ENCODE results near the gene SLC15A2. TPM values are rescaled to one million over a fixed set of nuclear protein-coding genes. Genes with fewer than 3 reads are reported as not detected.

Gene SLC15A2
- total RNA-seq, 3 donors from 2014 or later, result 4.3 to 8.6 (median 4.5) TPM

DNA sequence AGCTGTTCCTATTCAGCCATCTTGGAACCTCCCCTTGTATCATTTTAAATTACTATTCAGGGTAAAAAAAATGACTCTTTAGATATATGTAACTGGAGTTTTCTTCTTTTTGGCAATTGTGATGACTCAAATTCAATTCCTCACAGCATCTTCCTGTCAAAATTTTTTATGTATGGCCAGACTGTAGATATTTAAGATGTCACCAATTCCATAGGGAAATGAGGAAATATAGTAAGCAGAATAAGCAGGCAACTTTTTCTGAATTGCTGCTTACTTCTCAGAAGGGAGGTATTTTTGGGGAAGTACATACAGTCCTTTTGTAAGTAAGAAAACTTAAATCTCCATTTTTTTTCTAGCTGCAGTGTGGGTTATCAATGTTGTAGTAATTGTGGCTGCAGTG lies 30.4 kb upstream of the SLC15A2 start:
- intact Hi-C loops (cut with DNase I, micrococcal nuclease), result no loop called here
- no peaks in the 10 kb centered on the region for H3K9me3 ChIP-seq
- DNase-seq (no peak), ATAC-seq (no peak)
- no peaks in the 10 kb centered on the region for H3K36me3 ChIP-seq (ENCODE audit: low read depth)
- H3K4me3 ChIP-seq, result no peak overlapping the region
- H3K4me1 ChIP-seq (ENCODE audit: low read depth), result no peaks in the 10 kb centered on the region
- TF ChIP-seq, protein P1, sequence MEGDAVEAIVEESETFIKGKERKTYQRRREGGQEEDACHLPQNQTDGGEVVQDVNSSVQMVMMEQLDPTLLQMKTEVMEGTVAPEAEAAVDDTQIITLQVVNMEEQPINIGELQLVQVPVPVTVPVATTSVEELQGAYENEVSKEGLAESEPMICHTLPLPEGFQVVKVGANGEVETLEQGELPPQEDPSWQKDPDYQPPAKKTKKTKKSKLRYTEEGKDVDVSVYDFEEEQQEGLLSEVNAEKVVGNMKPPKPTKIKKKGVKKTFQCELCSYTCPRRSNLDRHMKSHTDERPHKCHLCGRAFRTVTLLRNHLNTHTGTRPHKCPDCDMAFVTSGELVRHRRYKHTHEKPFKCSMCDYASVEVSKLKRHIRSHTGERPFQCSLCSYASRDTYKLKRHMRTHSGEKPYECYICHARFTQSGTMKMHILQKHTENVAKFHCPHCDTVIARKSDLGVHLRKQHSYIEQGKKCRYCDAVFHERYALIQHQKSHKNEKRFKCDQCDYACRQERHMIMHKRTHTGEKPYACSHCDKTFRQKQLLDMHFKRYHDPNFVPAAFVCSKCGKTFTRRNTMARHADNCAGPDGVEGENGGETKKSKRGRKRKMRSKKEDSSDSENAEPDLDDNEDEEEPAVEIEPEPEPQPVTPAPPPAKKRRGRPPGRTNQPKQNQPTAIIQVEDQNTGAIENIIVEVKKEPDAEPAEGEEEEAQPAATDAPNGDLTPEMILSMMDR (IDR thresholded peaks at IDR 0.05), result no peak

DNA sequence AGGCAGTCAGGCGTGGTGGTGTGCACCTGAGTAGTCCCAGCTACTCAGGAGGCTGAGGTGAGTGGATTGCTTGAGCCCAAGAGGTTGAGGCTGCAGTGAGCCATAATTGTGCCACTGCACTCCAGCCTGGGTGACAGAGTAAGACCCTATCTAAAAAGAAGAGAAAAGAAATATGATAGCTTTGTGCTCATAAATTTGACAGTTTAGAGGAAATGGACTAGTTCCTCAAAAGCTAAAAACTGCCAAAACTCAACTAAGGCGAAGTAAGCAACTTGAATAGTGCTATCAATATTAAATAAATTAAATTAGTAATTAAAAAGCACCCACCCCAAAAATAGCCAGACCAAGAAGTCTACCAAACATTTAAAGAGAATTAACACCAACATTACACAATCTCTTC lies 24.5 kb upstream of the SLC15A2 start:
- H3K4me1 ChIP-seq (ENCODE audit: low read depth), result no peaks in the 10 kb centered on the region
- intact Hi-C loops (cut with DNase I, micrococcal nuclease), result no loop called here
- H3K9me3 ChIP-seq, result no peaks in the 10 kb centered on the region
- TF ChIP-seq, protein P1 (IDR thresholded peaks at IDR 0.05), result no peak
- ATAC-seq (no peak), DNase-seq (no peak)
- H3K4me3 ChIP-seq, result no peak overlapping the region
- no peaks in the 10 kb centered on the region for H3K36me3 ChIP-seq (ENCODE audit: low read depth)

DNA sequence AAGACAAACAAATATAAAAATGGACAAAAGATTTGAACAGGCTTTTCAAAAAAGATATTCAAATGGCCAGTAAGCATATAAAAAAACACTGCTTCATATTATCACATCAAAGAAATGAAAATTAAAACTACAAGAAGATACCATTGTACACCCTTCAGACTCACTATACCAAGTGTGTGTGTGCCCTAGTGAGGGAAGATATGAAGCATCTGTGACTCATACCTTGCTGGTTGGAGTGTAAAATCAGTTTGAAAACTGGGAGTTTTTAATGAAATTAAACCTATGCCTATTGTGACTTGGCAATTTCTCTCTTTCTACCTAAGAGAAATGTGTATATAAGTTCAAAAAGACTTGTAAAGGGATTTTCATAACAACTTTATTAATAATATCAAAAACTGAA lies 23.5 kb upstream of the SLC15A2 start:
- TF ChIP-seq, protein P1 (IDR thresholded peaks at IDR 0.05), result no peak
- Histone ChIP-seq H3K9me3 (no peaks in the 10 kb centered on the region), H3K4me1 (ENCODE audit: low read depth) (no peaks in the 10 kb centered on the region), H3K4me3 (no peak overlapping the region), H3K36me3 (ENCODE audit: low read depth) (no peaks in the 10 kb centered on the region)
- ATAC-seq (no peak), DNase-seq (no peak)
- intact Hi-C loops (cut with DNase I, micrococcal nuclease), result no loop called here

DNA sequence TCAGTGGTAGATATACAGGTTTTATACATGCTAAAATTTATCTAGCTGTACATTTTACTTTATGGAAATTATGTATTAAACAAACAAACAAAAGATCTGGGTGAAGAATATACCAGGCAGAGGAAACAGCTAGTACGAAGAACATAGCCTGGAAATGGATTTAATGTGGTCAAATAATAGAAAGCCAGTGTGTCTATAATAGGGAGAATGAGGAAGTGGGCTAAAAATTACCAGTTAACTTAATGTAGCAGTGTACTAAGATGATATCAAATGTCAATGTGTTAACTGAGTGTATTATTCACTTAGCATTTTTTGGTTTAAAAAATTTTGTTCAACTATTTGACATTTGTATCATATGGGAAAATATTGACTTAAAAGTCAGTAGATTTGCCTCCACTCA lies 22.8 kb upstream of the SLC15A2 start:
- TF ChIP-seq, protein P1 (IDR thresholded peaks at IDR 0.05), result no peak
- intact Hi-C loops (cut with DNase I, micrococcal nuclease), result no loop called here
- DNase-seq (no peak), ATAC-seq (no peak)
- Histone ChIP-seq H3K36me3 (ENCODE audit: low read depth) (no peaks in the 10 kb centered on the region), H3K9me3 (no peaks in the 10 kb centered on the region), H3K4me1 (ENCODE audit: low read depth) (no peaks in the 10 kb centered on the region), H3K4me3 (no peak overlapping the region)

DNA sequence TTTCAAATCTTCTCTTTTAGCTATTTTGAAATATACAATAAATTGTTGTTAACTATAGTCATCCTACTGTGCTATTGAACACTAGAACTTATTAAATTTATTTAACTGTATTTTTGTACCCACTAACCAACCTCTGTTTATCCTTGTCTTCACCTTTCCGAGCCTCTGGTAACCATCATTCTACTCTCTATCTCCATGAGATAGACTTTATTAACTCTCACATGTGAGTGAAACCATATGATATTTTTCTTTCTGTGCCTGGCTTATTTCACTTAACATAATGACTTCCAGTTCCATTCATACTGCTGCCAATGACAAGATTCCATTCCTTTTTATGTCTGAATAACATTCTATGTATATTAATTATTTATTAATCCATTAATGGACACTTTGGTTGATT lies 15.8 kb upstream of the SLC15A2 start:
- no peak overlapping the region for H3K4me3 ChIP-seq
- ATAC-seq (no peak), DNase-seq (no peak)
- intact Hi-C loops (cut with DNase I, micrococcal nuclease), result no loop called here
- TF ChIP-seq, protein P1 (IDR thresholded peaks at IDR 0.05), result no peak
- no peaks in the 10 kb centered on the region for H3K36me3 ChIP-seq (ENCODE audit: low read depth)
- H3K4me1 ChIP-seq (ENCODE audit: low read depth), result no peaks in the 10 kb centered on the region
- no peaks in the 10 kb centered on the region for H3K9me3 ChIP-seq

DNA sequence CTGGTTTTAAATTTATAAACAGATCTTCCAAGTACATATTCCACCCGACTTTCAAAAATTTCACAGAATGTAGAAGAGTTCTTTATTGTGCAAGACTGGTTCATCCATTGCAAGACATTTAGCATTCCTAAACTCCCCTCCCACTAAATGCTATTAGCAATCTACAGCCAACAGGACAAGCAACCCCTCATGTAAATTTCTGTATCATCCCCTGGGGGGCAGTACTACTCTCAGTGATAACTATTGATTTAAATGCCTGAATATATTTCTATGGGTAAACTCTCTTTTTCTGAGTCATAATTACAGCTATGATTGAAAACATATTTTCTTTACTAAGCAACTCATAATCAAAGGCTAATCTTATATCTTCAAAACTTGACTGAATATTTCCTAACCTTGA lies 10.7 kb upstream of the SLC15A2 start:
- no peaks in the 10 kb centered on the region for H3K9me3 ChIP-seq
- no peak for ATAC-seq
- H3K4me3 ChIP-seq, result no peak overlapping the region
- TF ChIP-seq, protein P1 (IDR thresholded peaks at IDR 0.05), result no peak
- no peaks in the 10 kb centered on the region for H3K36me3 ChIP-seq (ENCODE audit: low read depth)
- no peaks in the 10 kb centered on the region for H3K4me1 ChIP-seq (ENCODE audit: low read depth)
- intact Hi-C loops (cut with DNase I, micrococcal nuclease), result no loop called here
- peak in 1 of 3 donors; percentile 26 for DNase-seq
